ENCODE results near the gene CGA. TPM values are rescaled to one million over a fixed set of nuclear protein-coding genes. Genes with fewer than 3 reads are reported as not detected.

Gene CGA
- total RNA-seq, 1 donor from 2014 or later: not detected

DNA sequence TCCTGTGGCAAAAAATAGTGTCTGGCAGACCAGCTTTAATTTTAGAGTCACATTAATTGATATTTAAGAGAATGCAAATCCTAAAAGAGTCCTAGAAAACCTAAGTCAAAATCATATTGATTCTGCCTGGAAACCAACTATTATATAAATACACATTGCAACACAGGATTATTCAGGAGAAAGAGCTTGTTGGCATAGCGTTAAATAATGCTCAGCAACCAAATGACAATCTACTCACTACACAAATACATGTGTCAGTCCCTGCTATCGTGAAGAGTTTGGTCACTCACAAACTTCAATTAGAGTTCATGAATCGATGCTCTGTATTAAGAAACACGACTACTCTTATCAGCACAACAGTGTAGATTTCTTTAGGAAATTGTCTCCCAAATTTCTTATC lies 54.2 kb downstream of the CGA start:
- H3K27me3 ChIP-seq (ENCODE audit: control insufficient read depth, insufficient read depth, low read length): no peaks in the 10 kb centered on the region
- FAIRE-seq (no peak), DNase-seq (ENCODE audit: low read depth) (no peak)
- TF ChIP-seq CTCF (IDR thresholded peaks at IDR 0.05; ENCODE audit: insufficient read depth, low read length, severe bottlenecking): no peak
- H3K36me3 ChIP-seq (ENCODE audit: control insufficient read depth, insufficient read depth, low read length): no peaks in the 10 kb centered on the region
- H3K4me3 ChIP-seq (ENCODE audit: low read depth, low read length): no peak overlapping the region

Other genes with a start within 250 kb of the CGA start
- gene HTR1E, start 157.6 kb downstream of the CGA start, total RNA-seq: not detected in 2 replicates
- gene ZNF292, start 60.5 kb upstream of the CGA start, total RNA-seq: 24.2 and 28.2 TPM in 2 replicates
- gene SMIM8, start 227.5 kb upstream of the CGA start, total RNA-seq: 5.0 and 7.2 TPM in 2 replicates
- not detected in 2 replicates for gene GJB7, start 234.2 kb upstream of the CGA start, total RNA-seq
- 1.6 and 3.1 TPM in 2 replicates for gene C6orf163, start 249.7 kb upstream of the CGA start, total RNA-seq